Choroid plexus epithelial cell (primary cell): ENCODE measurements around the gene IFI27L2.

Source experiments
- DNase-seq: peaks from one replicate; pipeline ENCODE4 v3.0.0-alpha.2; 2010; ENCODE audit warnings: low read depth
- H3K4me3 ChIP-seq: 2 replicates; pipeline ENCODE4 v1.5.1; 2011; ENCODE audit warnings: low read depth, mild to moderate bottlenecking, control low read depth, low read length, moderate library complexity
- CTCF ChIP-seq: conservative IDR thresholded peaks from 2 replicates; pipeline ENCODE4 v1.5.1; 2011; ENCODE audit warnings: low read depth, mild to moderate bottlenecking, control low read depth, inconsistent platforms, low read length, moderate library complexity

IFI27L2 gene

GRCh38 chr14:94119071-94119470, 10.3 kb downstream of the IFI27L2 start:
- TF ChIP-seq CTCF: no peak
- DNase-seq: no peak
- no peak overlapping the region for H3K4me3 ChIP-seq

GRCh38 chr14:94117856-94118255, 11.5 kb downstream of the IFI27L2 start:
- no peak for DNase-seq
- no peak for TF ChIP-seq CTCF
- H3K4me3 ChIP-seq: no peak overlapping the region

GRCh38 chr14:94116701-94117100, 12.7 kb downstream of the IFI27L2 start:
- no peak for TF ChIP-seq CTCF
- H3K4me3 ChIP-seq: no peak overlapping the region
- DNase-seq: no peak

GRCh38 chr14:94115631-94116030, 13.8 kb downstream of the IFI27L2 start:
- DNase-seq: no peak
- TF ChIP-seq CTCF: no peak
- no peak overlapping the region for H3K4me3 ChIP-seq

- no peak for DNase-seq
Measured at GRCh38 chr14:94115058-94115591, 14.3 kb downstream of the IFI27L2 start.

GRCh38 chr14:94114589-94115057, 14.8 kb downstream of the IFI27L2 start:
- no peak for TF ChIP-seq CTCF
- no peak for DNase-seq
- no peak overlapping the region for H3K4me3 ChIP-seq

More at GRCh38 chr14:94115058-94115591, 14.3 kb downstream of the IFI27L2 start:
- H3K4me3 ChIP-seq: no peak overlapping the region
- no peak for TF ChIP-seq CTCF

GRCh38 chr14:94113908-94114588, 15.4 kb downstream of the IFI27L2 start:
- DNase-seq: no peak
- no peak overlapping the region for H3K4me3 ChIP-seq
- TF ChIP-seq CTCF: no peak
